ENCODE data around the gene ITGA8. TPM values are rescaled to one million over a fixed set of nuclear protein-coding genes. Genes with fewer than 3 reads are reported as not detected.

The ITGA8 gene
- total and polyA plus RNA-seq, 8 donors = 1.7 to 55.8 (median 22.0) TPM

DNA sequence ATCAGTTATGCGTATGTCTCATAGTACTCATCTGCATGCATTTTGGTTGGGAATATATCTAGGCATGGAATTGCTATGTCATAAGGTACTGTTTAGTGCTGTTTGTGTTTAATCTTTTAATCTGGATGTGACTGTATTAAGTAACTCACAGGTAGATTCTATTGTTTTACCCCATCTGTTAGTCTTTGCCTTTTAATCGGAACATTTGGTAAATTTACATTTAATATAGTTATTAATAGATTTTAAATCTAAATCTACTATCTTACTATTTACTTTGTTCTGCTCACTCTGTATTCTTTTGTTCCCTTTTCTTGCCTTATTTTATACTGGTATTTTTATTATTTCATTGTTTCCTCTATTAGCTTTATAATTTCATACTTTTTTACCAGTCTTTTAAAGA, 10.6 kb upstream of the ITGA8 start:
- Histone ChIP-seq H3K36me3 (no peaks in the 10 kb centered on the region), H3K9me3 (peaks cover 0 to 5% (median 0%) of the 10 kb centered on the region in 4 donors), H3K27me3 (no peaks in the 10 kb centered on the region), H3K27ac (no peak overlapping the region), H3K4me1 (peaks cover 0 to 10% (median 2%) of the 10 kb centered on the region in 4 donors), H3K4me3 (no peak overlapping the region)
- no peak for TF ChIP-seq EP300 (IDR thresholded peaks at IDR 0.05)
- TF ChIP-seq POLR2A (IDR thresholded peaks at IDR 0.05) = no peak
- no peak for TF ChIP-seq CTCF (IDR thresholded peaks at IDR 0.05)
- TF ChIP-seq POLR2AphosphoS5 (IDR thresholded peaks at IDR 0.05) = no peak
- 76 to 100% (median 93%) methylated on average over 2 of the region's 2 CpGs for WGBS, 5 donors
- no peak for DNase-seq
- intact Hi-C loops (cut with DNase I; ENCODE audit: low total_unique reads) = no loop called here

GRCh38 chr10:15729890-15730289, 10.2 kb upstream of the ITGA8 start:
- no peak for DNase-seq
- Histone ChIP-seq H3K9me3 (peaks cover 0 to 5% (median 0%) of the 10 kb centered on the region in 4 donors), H3K36me3 (no peaks in the 10 kb centered on the region), H3K27ac (no peak overlapping the region), H3K4me3 (no peak overlapping the region), H3K27me3 (no peaks in the 10 kb centered on the region), H3K4me1 (peaks cover 0 to 11% (median 4%) of the 10 kb centered on the region in 4 donors)
- 81 to 90% (median 83%) methylated on average over 6 to 7 of the region's 7 CpGs for WGBS, 5 donors
- intact Hi-C loops (cut with DNase I; ENCODE audit: low total_unique reads) = loop anchor here (10.0 kb wide), 1 partner anchor 295 kb away; no protein-coding TSS in a partner anchor
- TF ChIP-seq POLR2AphosphoS5 (IDR thresholded peaks at IDR 0.05) (no peak), EP300 (IDR thresholded peaks at IDR 0.05) (no peak), POLR2A (IDR thresholded peaks at IDR 0.05) (no peak)

DNA sequence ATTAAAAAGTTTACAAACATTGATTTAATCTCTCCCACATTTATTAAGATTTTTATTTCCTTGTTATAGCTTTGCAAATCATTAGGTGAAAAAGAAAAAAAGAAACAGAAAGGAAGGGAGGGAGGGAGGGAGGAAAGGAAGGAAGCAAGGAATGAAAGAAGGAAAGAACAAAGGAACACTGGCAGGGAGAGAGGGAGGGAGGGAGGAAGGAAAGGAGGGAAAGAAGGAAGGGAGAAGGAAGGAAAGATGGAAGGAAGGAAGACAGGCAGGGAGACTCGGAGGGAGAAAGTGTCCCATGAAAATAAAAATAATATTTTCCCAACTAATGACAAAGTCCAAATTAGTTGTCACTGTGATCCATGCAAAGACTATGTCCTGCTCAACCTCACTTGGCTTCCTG, 6.3 kb upstream of the ITGA8 start:
- intact Hi-C loops (cut with DNase I; ENCODE audit: low total_unique reads) = loop anchor here (10.0 kb wide), 1 partner anchor 291 kb away; no protein-coding TSS in a partner anchor
- no peak for DNase-seq
- 63 to 86% (median 81%) methylated on average over 1 of the region's 1 CpG for WGBS, 5 donors

GRCh38 chr10:15725603-15726002, 5.9 kb upstream of the ITGA8 start:
- intact Hi-C loops (cut with DNase I; ENCODE audit: low total_unique reads) = loop anchor here (10.0 kb wide), 1 partner anchor 291 kb away; no protein-coding TSS in a partner anchor
- TF ChIP-seq POLR2AphosphoS5 (IDR thresholded peaks at IDR 0.05) (no peak), CTCF (IDR thresholded peaks at IDR 0.05) (peak in 4 of 7 experiments; percentile 15 to 39 (median 32))
- H3K4me3 ChIP-seq = no peak overlapping the region
- H3K9me3 ChIP-seq = peaks cover 0 to 5% (median 0%) of the 10 kb centered on the region in 4 donors
- H3K4me1 ChIP-seq = peaks cover 0 to 14% (median 5%) of the 10 kb centered on the region in 4 donors
- DNase-seq = peak in 1 of 2 donors; percentile 78
- no peak overlapping the region for H3K27ac ChIP-seq
- peaks cover 0 to 15% (median 0%) of the 10 kb centered on the region in 3 donors for H3K27me3 ChIP-seq
- no peaks in the 10 kb centered on the region for H3K36me3 ChIP-seq
- WGBS, 5 donors = 0 to 8% (median 2%) methylated on average over 2 of the region's 2 CpGs

More for the DNA sequence above, 6.3 kb upstream of the ITGA8 start:
- Histone ChIP-seq H3K36me3 (no peaks in the 10 kb centered on the region), H3K27me3 (peaks cover 0 to 12% (median 0%) of the 10 kb centered on the region in 3 donors), H3K4me1 (peaks cover 0 to 14% (median 5%) of the 10 kb centered on the region in 4 donors), H3K4me3 (no peak overlapping the region), H3K27ac (no peak overlapping the region), H3K9me3 (peaks cover 0 to 5% (median 0%) of the 10 kb centered on the region in 4 donors)
- TF ChIP-seq POLR2A (IDR thresholded peaks at IDR 0.05) (no peak), POLR2AphosphoS5 (IDR thresholded peaks at IDR 0.05) (no peak), CTCF (IDR thresholded peaks at IDR 0.05) (no peak), EP300 (IDR thresholded peaks at IDR 0.05) (no peak)

DNA sequence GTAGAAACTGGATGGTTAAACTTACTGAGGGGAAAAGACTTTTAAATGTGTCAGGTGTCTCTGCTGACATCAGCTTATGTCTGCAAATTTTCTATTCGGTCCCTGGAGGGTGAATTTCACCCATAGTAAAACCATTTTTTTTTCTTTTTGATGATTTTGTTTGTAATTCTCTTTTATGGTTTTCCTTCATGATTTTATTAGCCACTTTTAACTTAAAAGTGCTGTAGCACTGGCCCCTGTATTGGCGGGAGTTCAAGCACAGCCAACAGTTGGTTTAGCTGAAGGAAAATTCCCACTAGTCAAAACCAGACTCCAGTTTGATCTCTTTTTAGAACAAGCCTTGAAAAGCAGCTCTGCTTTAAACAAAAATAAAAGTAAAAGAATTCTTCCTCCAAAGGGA, 5.0 kb upstream of the ITGA8 start:
- no peak overlapping the region for H3K4me3 ChIP-seq
- WGBS, 5 donors = 65 to 71% (median 70%) methylated on average over 2 of the region's 2 CpGs
- TF ChIP-seq POLR2AphosphoS5 (IDR thresholded peaks at IDR 0.05) = no peak
- TF ChIP-seq EP300 (IDR thresholded peaks at IDR 0.05) = no peak
- no peak for TF ChIP-seq CTCF (IDR thresholded peaks at IDR 0.05)
- TF ChIP-seq POLR2A (IDR thresholded peaks at IDR 0.05) = no peak
- H3K36me3 ChIP-seq = no peaks in the 10 kb centered on the region
- H3K9me3 ChIP-seq = no peaks in the 10 kb centered on the region
- no peak overlapping the region for H3K27ac ChIP-seq
- no peak for DNase-seq
- H3K4me1 ChIP-seq = peaks cover 4 to 19% (median 11%) of the 10 kb centered on the region in 4 donors
- intact Hi-C loops (cut with DNase I; ENCODE audit: low total_unique reads) = loop anchor here (10.0 kb wide), 1 partner anchor 290 kb away; no protein-coding TSS in a partner anchor
- peaks cover 2 to 24% (median 5%) of the 10 kb centered on the region in 3 donors for H3K27me3 ChIP-seq

Data from stomach (tissue), 9 donors.